Uterus (tissue), 4 donors: Measurements from ENCODE around the gene STIM1. TPM values are rescaled to one million over a fixed set of nuclear protein-coding genes. Genes with fewer than 3 reads are reported as not detected.

ENCODE experiments used
- DNase-seq, 2 donors: peaks; one replicate each; pipeline ENCODE4 v3.0.0-alpha.2; 2019 to 2020
- H3K27ac ChIP-seq, 2 donors: fragments of 200-600 bp; sonication (generic); 1 replicate in 1 of 2; 2 replicates in 1 of 2; pipeline ENCODE4 v1.5.1; 2016 to 2018
- H3K27me3 ChIP-seq, 2 donors: fragments of 200-600 bp; sonication (generic); one replicate each; pipeline ENCODE4 v1.5.1; 2018 to 2019; ENCODE audit warnings: control low read depth in 1 of 2
- H3K36me3 ChIP-seq, 2 donors: fragments of 200-600 bp; sonication (generic); one replicate each; pipeline ENCODE4 v1.5.1; 2019; ENCODE audit warnings: control low read depth in 1 of 2
- H3K4me1 ChIP-seq, 2 donors: fragments of 200-600 bp; sonication (generic); one replicate each; pipeline ENCODE4 v1.5.1; 2018 to 2019; ENCODE audit warnings: control low read depth in 1 of 2
- H3K4me3 ChIP-seq, 2 donors: fragments of 200-600 bp; sonication (generic); 1 replicate in 1 of 2; 2 replicates in 1 of 2; pipeline ENCODE4 v1.5.1; 2018 to 2019; ENCODE audit warnings: mild to moderate bottlenecking in 1 of 2
- H3K9me3 ChIP-seq, 2 donors: fragments of 200-600 bp; sonication (generic); one replicate each; pipeline ENCODE4 v1.5.1; 2019; ENCODE audit warnings: control low read depth in 1 of 2
- CTCF ChIP-seq, 4 experiments: fragments of 200-600 bp in 2 of 4; fragments of 450-650 bp in 2 of 4; sonication (generic) in 2 of 4; IDR thresholded peaks; one replicate each; pipeline ENCODE4 v1.5.1; 2016 to 2019; ENCODE audit warnings: antibody characterized with exemption in 4 of 4, mild to moderate bottlenecking in 2 of 4, moderate library complexity in 1 of 4
- POLR2A ChIP-seq, 2 donors: fragments of 450-650 bp; IDR thresholded peaks; one replicate each; pipeline ENCODE4 v1.6.1; 2016; ENCODE audit warnings: antibody characterized with exemption in 2 of 2, mild to moderate bottlenecking in 1 of 2, moderate library complexity in 1 of 2
- intact Hi-C: fragments of 100-400 bp; cut with DNase I; formaldehyde crosslinking; loops from one replicate; pipeline ENCODE4 v1.15.1; 2023; ENCODE audit warnings: low total_unique reads
- total RNA-seq, 4 donors: library from RNA; depleted of rRNA in 3 of 4; stranded (reverse); fragments of >200 nt in 3 of 4; gene quantifications; one replicate each; pipeline versions ENCODE4 v1.1.0 to v1.2.4, GENCODE V29; 2014 to 2023
- donor health status: DM: yes; HTN: yes; CAD: no.

The STIM1 gene
- total RNA-seq, 4 donors from 2014 or later: 37.6 to 114 (median 56.3) TPM

DNA sequence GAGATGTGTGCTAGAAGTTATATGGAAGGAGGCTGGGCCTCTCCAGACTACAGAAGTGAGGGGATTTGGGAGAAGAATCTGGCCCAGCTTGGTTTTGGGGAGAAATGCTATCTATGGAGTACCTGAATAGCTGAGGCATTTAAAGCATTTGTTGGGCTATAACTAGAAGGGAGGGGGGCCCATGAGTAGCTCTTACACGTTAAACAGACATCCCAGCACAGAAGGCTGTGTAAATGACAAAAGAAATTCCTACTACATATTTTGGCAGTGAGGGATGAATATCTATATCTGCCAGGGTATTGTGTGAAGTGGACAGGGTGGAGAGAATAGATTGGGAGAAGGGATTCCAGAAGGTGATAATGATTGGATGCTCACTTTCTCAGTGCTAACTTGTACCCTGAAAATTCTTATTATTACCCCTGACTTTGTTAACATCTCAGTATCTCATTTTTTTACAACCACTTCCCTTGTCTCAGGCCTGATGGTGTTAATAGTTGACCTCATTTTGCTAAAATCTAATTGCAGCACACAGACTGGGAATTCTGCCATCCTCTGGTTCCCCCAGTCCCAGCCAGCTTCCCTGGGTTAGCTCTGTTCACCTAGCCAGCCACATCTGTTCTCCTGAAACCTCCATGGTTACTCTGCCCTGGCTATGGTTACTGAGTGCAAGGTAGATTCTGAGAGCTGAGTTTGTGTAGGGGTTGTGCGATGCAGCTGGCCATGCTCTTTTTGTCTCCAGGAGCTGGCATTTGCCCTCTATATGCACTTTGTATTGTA, 210.3 kb downstream of the STIM1 start:
- Histone ChIP-seq H3K36me3 (no peaks in the 10 kb centered on the region), H3K27me3 (no peaks in the 10 kb centered on the region), H3K27ac (no peak overlapping the region), H3K4me3 (no peak overlapping the region), H3K4me1 (no peaks in the 10 kb centered on the region), H3K9me3 (no peaks in the 10 kb centered on the region)
- intact Hi-C loops: no loop called here
- no peak for TF ChIP-seq CTCF (IDR thresholded peaks at IDR 0.05)
- no peak for TF ChIP-seq POLR2A (IDR thresholded peaks at IDR 0.05)
- DNase-seq: peak in 1 of 2 donors; percentile 29

GRCh38 chr11:4066910-4067309, 211.4 kb downstream of the STIM1 start:
- Histone ChIP-seq H3K9me3 (no peaks in the 10 kb centered on the region), H3K36me3 (no peaks in the 10 kb centered on the region), H3K4me3 (no peak overlapping the region), H3K4me1 (no peaks in the 10 kb centered on the region), H3K27me3 (no peaks in the 10 kb centered on the region), H3K27ac (no peak overlapping the region)
- intact Hi-C loops: no loop called here
- no peak for DNase-seq
- TF ChIP-seq POLR2A (IDR thresholded peaks at IDR 0.05): no peak
- TF ChIP-seq CTCF (IDR thresholded peaks at IDR 0.05): no peak

DNA sequence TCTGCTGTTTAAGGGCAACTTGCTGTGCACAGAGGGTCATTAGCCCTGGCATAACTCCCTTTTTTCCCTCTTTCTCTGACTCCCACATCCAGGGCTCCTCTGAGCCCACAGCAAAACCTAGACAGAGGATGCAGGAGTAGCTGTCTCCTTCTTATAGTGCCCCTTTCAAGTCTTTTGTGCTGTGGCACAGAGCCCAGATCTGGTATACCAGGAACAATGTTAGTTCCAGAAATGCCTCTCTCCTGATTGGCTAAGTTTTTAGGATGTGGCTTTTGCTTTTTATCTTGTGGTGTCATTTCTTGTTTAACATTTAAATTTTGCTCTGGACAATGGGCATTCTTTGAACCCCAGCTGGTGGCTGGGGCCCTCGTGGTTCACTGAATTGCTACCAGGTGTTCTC, 213.5 kb downstream of the STIM1 start:
- no peaks in the 10 kb centered on the region for H3K27me3 ChIP-seq
- no peak overlapping the region for H3K27ac ChIP-seq
- H3K9me3 ChIP-seq: no peaks in the 10 kb centered on the region
- no peak for DNase-seq
- intact Hi-C loops: no loop called here
- H3K4me1 ChIP-seq: no peaks in the 10 kb centered on the region
- no peak overlapping the region for H3K4me3 ChIP-seq
- TF ChIP-seq POLR2A (IDR thresholded peaks at IDR 0.05) (no peak), CTCF (IDR thresholded peaks at IDR 0.05) (no peak)
- H3K36me3 ChIP-seq: no peaks in the 10 kb centered on the region

DNA sequence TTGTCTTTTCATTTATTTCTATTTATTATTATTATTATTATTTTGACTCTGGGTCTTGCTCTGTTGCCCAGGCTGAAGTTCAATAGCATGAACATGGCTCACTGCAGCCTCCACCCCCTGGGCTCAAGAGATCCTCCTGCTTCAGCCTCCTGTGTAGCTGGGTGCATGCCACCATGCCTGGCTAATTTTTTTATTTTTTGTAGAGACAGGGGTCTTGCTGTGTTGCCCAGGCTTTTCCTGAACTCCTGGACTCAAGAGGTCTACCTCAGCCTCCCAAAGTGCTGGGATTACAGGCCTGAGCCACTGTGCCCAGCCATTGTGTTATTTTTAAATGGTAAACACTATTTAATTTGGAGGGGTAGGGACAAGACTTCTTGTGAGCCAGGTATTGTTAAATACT, 215.9 kb downstream of the STIM1 start:
- intact Hi-C loops: loop anchor here (5.0 kb wide), 1 partner anchor 224 kb away; no protein-coding TSS in a partner anchor
- H3K27me3 ChIP-seq: no peaks in the 10 kb centered on the region
- TF ChIP-seq CTCF (IDR thresholded peaks at IDR 0.05) (no peak), POLR2A (IDR thresholded peaks at IDR 0.05) (no peak)
- no peaks in the 10 kb centered on the region for H3K4me1 ChIP-seq
- DNase-seq: no peak
- H3K9me3 ChIP-seq: no peaks in the 10 kb centered on the region
- no peak overlapping the region for H3K4me3 ChIP-seq
- no peaks in the 10 kb centered on the region for H3K36me3 ChIP-seq
- no peak overlapping the region for H3K27ac ChIP-seq

DNA sequence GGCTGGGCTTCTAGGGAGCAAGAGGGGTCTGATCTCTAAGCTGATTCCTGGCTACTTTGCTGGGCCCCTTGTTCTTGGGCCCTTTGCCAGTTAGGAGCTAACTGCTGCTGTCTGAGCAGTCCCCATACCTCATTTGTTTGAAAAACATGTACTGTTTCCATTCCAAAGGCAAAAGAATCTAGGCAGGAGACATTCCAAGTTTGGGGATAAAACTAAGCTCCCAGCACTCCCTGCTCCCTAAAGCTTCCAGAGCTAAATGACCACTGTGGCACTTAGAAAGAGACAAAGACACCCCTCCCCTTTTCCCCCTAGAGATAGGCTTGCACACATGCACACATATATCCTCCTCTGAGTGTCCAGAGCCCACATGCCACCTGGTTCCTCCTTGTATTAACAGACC, 216.4 kb downstream of the STIM1 start:
- Histone ChIP-seq H3K4me1 (no peaks in the 10 kb centered on the region), H3K27me3 (no peaks in the 10 kb centered on the region), H3K4me3 (no peak overlapping the region), H3K9me3 (no peaks in the 10 kb centered on the region), H3K27ac (peak overlapping the region; percentile 8 to 11), H3K36me3 (no peaks in the 10 kb centered on the region)
- no peak for DNase-seq
- intact Hi-C loops: loop anchor here (5.0 kb wide), 1 partner anchor 225 kb away; no protein-coding TSS in a partner anchor
- TF ChIP-seq CTCF (IDR thresholded peaks at IDR 0.05) (no peak), POLR2A (IDR thresholded peaks at IDR 0.05) (no peak)
